T1000 (cell line): Measurements from ENCODE around the gene LRIG1.

ENCODE experiments used
- DNase-seq: peaks from one replicate; lab custom pipeline; 2025; ENCODE audit warnings: mixed read lengths; lab: John Stamatoyannopoulos, UW

Gene LRIG1

GRCh38 chr3:66443118-66443803, 57.6 kb downstream of the LRIG1 start:
- no peak for DNase-seq

- no peak for DNase-seq
These were observed 58.3 kb downstream of the LRIG1 start for GRCh38 chr3:66442254-66443117.

- no peak for DNase-seq
These were observed 59.1 kb downstream of the LRIG1 start for GRCh38 chr3:66441692-66442091.

GRCh38 chr3:66441129-66441528, 59.7 kb downstream of the LRIG1 start:
- no peak for DNase-seq

GRCh38 chr3:66439666-66440344, 61.0 kb downstream of the LRIG1 start:
- DNase-seq, result no peak

GRCh38 chr3:66438046-66438445, 62.8 kb downstream of the LRIG1 start:
- DNase-seq, result no peak

GRCh38 chr3:66437341-66437929, 63.4 kb downstream of the LRIG1 start:
- no peak for DNase-seq

- no peak for DNase-seq
These were observed 64.8 kb downstream of the LRIG1 start for GRCh38 chr3:66435989-66436388.

GRCh38 chr3:66434726-66435125, 66.1 kb downstream of the LRIG1 start:
- DNase-seq, result no peak

- no peak for DNase-seq
These were observed 67.4 kb downstream of the LRIG1 start for GRCh38 chr3:66433522-66433782.

GRCh38 chr3:66432767-66433521, 67.9 kb downstream of the LRIG1 start:
- no peak for DNase-seq

- no peak for DNase-seq
These were observed 68.6 kb downstream of the LRIG1 start for GRCh38 chr3:66432041-66432766.

- no peak for DNase-seq
These were observed 69.3 kb downstream of the LRIG1 start for GRCh38 chr3:66431494-66431893.

- DNase-seq, result no peak
These were observed 69.9 kb downstream of the LRIG1 start for GRCh38 chr3:66430876-66431275.

GRCh38 chr3:66428733-66429132, 72.1 kb downstream of the LRIG1 start:
- peak; percentile 89 for DNase-seq

GRCh38 chr3:66427951-66428474, 72.8 kb downstream of the LRIG1 start:
- no peak for DNase-seq

- DNase-seq, result no peak
These were observed 73.5 kb downstream of the LRIG1 start for GRCh38 chr3:66427352-66427751.

- DNase-seq, result no peak
These were observed 74.7 kb downstream of the LRIG1 start for GRCh38 chr3:66426135-66426534.

GRCh38 chr3:66425576-66426114, 75.2 kb downstream of the LRIG1 start:
- no peak for DNase-seq

GRCh38 chr3:66425032-66425431, 75.8 kb downstream of the LRIG1 start:
- no peak for DNase-seq

- DNase-seq, result peak; percentile 20
These were observed 77.0 kb downstream of the LRIG1 start for GRCh38 chr3:66423791-66424190.
